GM12873 (cell line): ENCODE data around the gene CDC25B.
A peak's percentile ranks its signal among the peaks of the same experiment; 100 is the strongest.

Experiments used
- CTCF ChIP-seq: IDR thresholded peaks from 2 replicates; pipeline ENCODE4 v1.5.1; 2012; ENCODE audit warnings: low read depth, mild to moderate bottlenecking, moderate library complexity, low read length, control low read depth; ENCODE audit not compliant: insufficient read depth; ENCODE audit errors: missing control alignments

Gene CDC25B

DNA sequence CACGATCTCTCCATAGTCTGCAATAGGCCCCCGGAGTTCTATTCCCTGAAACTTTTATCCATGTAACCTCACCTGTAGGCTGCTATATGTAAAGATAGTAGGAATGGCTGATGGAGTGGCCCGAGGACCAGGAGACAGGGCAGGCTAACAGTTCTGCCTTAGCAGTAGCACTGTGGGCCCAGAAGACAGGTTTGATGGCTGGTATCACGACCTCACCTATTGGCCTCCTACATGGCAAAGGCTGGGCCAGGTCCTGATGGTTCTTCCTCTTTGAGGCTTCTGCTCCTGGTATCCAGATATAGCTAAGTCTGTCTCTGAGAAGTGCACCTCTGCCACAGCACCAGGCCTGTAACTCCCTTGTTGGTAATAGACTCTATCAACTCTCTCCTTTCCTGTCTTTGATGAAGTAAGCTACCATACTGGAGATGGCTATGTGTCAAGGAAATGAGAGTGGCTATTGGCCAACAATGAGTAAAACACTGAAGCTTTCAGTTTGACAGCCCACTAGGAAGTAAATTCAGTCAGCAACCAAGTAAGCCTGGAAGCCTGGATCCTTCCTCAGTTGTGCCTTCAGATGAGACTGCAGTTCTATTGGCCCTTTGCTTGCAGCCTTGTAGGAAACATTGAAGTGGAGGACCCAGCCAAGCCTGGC is 20.5 kb upstream of the CDC25B start:
- TF ChIP-seq CTCF: no peak

- TF ChIP-seq CTCF: no peak
These were observed 18.8 kb upstream of the CDC25B start for GRCh38 chr20:3777381-3777715.

DNA sequence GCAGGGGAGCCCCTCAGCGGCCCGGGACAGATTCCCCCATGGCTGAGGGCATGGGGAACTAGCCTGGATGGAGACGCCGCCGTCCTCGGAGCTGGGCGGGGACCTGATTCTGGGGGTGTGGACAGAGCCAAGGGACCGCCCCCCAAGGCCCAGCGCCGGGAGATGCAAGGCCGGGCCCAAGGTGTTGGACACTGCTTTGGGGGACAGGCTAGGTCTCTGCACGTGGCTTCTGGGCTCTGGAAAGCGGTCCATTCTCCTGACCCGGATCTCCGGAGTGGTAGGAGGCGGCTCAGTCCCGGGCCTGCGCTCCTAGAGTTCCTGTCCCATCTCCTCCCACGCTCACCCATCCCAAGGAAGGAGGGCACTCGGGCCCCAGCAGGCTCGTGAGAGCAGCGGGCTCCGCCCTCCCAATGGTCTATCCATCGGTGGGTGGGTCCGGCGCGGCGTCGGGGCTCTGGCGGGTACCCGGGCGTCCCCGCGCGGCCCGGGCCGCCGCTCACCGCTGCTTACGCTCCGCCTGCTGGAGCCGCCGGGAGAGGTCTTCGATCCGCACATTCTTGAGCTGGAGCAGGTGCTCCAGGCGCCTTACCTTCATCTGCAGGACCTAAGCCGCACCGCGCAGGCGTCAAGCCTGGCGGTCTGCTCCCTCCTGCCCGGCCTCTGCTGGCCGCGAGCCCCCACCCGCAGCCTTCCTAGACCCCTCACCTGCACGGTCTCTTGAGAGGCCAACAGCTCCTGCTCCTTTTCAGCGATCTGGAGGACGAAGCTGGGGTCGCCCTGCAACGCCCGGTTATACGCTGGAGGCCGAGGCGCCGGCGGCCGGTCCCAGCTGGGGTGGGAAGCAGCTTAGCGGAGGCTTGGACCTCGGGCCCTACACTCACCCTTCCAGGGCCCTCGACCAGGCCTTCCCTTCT is 18.1 kb upstream of the CDC25B start:
- no peak for TF ChIP-seq CTCF

DNA sequence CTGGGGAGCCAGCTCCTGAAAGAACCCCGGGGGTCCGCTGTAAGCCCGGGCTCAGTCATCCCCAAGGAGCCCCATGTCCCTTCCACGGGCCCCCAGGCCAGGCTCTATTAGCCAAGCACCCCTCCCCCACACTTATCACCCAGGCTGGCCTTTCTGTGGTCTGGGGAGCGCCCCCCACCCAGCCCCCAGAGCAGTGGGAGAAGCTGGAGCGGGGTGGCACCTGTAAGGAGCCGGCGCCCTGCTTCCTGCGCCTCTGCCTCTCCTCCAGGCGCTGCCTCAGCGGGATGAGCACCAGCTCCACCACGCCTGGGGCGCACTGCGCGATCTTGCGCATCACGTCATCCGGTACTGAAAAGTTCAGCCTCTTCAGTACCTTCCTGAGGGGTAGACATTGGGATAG is 17.1 kb upstream of the CDC25B start:
- no peak for TF ChIP-seq CTCF

- TF ChIP-seq CTCF: peak; percentile 18
These were observed 14.8 kb upstream of the CDC25B start, which contains the start of gene SPEF1 for GRCh38 chr20:3781153-3781910. Gene SPEF1, minus strand, starts transcription at chr20:3781448. Its CDS starts 161 bp downstream, at chr20:3781287.

DNA sequence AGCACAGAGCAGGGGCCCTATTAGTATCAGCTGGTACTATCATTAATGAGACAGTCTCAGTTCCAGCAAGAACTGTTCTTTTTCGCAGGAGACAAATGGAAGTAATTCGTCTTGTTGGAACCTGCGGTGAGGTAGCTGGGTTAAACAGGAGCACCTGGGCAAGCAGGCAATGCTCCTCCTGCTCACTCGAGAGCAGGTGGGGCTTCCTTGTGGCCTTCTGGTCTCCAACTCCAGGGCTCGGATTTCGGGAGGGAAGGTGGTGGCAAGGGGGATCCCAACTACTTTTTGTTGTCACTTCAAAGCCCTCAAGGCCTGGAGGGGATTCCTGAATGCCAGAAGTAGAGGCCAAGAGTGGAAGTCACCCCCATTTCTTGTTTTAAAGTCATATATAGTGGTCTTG is 13.5 kb upstream of the CDC25B start:
- TF ChIP-seq CTCF: no peak

- TF ChIP-seq CTCF: no peak
These were observed 13.0 kb upstream of the CDC25B start for GRCh38 chr20:3783068-3783489.
